AG04449 (cell line): ENCODE measurements around the gene CKMT1B.
"Not testable (repeated sequence)": the region's sequence is repeated elsewhere in the genome, so short reads cannot be mapped to it uniquely, and the experiment has no call there.

Experiments used
- CTCF ChIA-PET: fragments of 350-600 bp; formaldehyde crosslinking; extraction: SDS; loops from one replicate; lab custom pipeline; 2021; ENCODE audit warnings: antibody characterized with exemption; lab: Yijun Ruan, JAX
- POLR2A ChIA-PET: fragments of 400-600, 350-600 bp; formaldehyde crosslinking; extraction: SDS; loops from one replicate; lab custom pipeline; 2020; ENCODE audit warnings: antibody characterized with exemption, inconsistent platforms; lab: Yijun Ruan, JAX
- DNase-seq: peaks from one replicate; pipeline ENCODE4 v3.0.0-alpha.2; 2010; ENCODE audit warnings: low read depth, low spot score
- H3K4me3 ChIP-seq: 2 replicates; pipeline ENCODE4 v1.5.1; 2011; ENCODE audit warnings: low read depth, mild to moderate bottlenecking, control low read depth, low read length
- TF ChIP-seq, protein P1 (sequence below): IDR thresholded peaks from one replicate; pipeline ENCODE4 v1.5.1; 2011; ENCODE audit warnings: mild to moderate bottlenecking, moderate library complexity, low read length, control low read depth, inconsistent platforms; ENCODE audit not compliant: insufficient read depth; ENCODE audit errors: missing control alignments

CKMT1B gene

GRCh38 chr15:43625106-43625505 lies 31.3 kb downstream of the CKMT1B start:
- TF ChIP-seq, protein P1, sequence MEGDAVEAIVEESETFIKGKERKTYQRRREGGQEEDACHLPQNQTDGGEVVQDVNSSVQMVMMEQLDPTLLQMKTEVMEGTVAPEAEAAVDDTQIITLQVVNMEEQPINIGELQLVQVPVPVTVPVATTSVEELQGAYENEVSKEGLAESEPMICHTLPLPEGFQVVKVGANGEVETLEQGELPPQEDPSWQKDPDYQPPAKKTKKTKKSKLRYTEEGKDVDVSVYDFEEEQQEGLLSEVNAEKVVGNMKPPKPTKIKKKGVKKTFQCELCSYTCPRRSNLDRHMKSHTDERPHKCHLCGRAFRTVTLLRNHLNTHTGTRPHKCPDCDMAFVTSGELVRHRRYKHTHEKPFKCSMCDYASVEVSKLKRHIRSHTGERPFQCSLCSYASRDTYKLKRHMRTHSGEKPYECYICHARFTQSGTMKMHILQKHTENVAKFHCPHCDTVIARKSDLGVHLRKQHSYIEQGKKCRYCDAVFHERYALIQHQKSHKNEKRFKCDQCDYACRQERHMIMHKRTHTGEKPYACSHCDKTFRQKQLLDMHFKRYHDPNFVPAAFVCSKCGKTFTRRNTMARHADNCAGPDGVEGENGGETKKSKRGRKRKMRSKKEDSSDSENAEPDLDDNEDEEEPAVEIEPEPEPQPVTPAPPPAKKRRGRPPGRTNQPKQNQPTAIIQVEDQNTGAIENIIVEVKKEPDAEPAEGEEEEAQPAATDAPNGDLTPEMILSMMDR = no peak
- POLR2A ChIA-PET = no interaction called here
- CTCF ChIA-PET = no interaction called here
- H3K4me3 ChIP-seq = no peak overlapping the region
- no peak for DNase-seq

DNA sequence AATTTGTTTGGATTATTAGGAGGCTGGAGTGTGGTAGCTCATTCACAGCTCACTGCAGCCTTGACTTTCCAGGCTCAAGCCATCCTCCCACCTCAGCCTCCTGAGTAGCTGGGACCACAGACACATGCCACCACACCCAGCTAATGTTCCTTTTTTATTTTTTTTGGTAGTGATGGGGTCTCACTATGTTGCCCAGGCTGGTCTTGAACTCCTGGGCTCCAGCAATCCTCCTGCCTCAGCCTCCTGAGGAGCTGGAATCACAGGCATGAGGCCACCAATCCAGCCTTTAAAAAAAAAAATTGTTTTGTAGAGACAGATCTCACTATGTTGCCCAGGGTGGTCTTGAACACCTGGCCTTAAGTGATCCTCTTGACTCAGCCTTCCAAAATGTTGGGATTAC lies 33.1 kb downstream of the CKMT1B start:
- CTCF ChIA-PET, DNase-seq, H3K4me3 ChIP-seq, POLR2A ChIA-PET: not testable (repeated sequence)

- POLR2A ChIA-PET, DNase-seq, CTCF ChIA-PET, H3K4me3 ChIP-seq: not testable (repeated sequence)
Observed at GRCh38 chr15:43638464-43639204, 44.8 kb downstream of the CKMT1B start.
